HG03558 (cell line): ENCODE results near the gene SYTL2.
"Not testable (repeated sequence)": the region's sequence is repeated elsewhere in the genome, so short reads cannot be mapped to it uniquely, and the experiment has no call there.

ENCODE experiments used
- ATAC-seq: cut with Tn5 transposase; IDR thresholded peaks from one replicate; pipeline ENCODE4 v1.9.1; 2021; ENCODE audit warnings: moderate number of reproducible peaks; ENCODE audit not compliant: unreplicated experiment; ENCODE audit errors: extremely low read depth

The SYTL2 gene

DNA sequence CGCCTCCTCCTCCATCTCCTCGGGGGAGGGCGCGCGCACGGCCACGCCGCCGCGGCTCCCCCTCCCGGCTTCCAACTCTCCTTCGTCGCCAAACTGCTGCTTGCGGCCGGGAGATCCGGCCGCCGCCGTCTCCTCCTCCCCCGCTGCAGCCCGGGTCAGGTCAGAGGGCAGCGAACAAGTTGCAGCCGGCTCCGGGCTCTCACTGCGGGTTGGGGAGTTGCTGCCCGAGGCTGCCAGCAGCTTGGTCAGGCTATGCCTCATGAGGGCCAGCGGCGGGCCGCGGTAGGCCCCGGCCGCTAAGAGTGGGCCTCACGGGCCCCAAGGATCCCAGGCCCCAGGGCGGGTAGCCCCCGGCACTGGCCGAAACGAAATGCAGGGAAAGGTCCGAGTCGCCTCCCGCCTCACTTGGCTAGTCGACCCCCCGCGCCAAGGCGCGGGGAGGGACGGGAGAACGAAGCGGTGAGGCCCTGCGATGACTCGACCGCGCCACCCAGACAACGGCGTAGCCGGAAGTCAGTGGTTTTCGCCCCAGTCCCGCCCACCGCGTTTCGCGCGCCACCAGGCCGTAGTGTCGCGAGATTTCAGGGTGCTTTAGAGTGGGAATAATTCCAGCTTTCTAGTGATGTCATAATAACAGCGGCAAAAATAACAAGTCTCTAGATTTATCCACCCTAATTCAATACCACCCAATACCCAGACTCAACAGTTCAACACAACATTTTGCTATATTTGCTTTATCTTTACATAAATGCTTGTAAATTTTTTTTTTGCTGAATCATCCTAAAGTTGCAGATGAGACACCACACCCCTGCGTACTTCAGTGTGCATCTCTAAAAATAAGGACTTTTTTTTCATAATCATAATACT, 146.1 kb downstream of the SYTL2 start, which contains the start of gene CREBZF:
CREBZF (minus strand) TSS at position 515 of the 867 bp plus-strand sequence; CDS start at position 261, 254 bp downstream.
- peak; percentile 79 for ATAC-seq

DNA sequence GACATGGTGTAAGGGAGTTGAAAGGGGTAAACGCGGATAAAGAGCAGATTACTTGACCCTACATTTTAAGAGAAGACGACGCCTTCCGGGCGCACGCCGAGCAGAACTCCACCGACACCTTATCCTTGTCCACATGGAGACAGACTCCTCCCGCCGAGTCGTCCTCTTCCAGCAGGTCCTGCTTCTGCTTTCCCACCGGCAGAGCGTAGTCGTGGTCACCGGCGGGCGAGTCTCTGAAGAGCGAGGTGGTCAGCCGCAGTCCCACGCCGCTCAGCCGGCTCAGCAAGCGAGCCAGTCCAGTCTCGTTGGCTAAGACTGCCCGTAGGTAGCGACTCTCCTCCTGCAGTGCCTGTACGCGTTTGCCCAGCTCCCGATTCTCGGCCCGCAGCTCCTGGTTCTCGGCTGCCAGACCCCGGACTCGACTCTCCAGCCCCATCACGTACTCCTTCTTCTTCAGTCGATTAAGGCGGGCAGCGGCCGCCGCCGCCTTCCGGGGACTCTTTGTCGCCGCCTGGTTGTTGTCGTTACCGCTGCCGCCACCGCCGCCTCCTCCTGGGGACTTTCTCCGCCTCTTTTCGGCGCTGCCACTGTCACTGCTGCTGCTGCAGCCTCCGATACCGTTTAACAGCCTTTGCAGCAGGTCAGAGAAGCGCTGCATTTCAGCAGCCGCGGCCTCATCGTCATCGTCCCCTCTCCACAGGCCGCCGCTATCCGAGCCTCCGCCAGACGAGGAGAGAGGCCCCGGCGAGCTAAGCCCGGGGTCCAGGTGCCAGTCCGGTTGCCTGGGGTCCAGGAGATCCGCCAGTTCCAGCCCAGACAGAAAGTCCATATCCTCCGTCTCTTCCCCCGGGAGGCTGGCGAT, 147.0 kb downstream of the SYTL2 start:
- ATAC-seq, result peak; percentile 28

DNA sequence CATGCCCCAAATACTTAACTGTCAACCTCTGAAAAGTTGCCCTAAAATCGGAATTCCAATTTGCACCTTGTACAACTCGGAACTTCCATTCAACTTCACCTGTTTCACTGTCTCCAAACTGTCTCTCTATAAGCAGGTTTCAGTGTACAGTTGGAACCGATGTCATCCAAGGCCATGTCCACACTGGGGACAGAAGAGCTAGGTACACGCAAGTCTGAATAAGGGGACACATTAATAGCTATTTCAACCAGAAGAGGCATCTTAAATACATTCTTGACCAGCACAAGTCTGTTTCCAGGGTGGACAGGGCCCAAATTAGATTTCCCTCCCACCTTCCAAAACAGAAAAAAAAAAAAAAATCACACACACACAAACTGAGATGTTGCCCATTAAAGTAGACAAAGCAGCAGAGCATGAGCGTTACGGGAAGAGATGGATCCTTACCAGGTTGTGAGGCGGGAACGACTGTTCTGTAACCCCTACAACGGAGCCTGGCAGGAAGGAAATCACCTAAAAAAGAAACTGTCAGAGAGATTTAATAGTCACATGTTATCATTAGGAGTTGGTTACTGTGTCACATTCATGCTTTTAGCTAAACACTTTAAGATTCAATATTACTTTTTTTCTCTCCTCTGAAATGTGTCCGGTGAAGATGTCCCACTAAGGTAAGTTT, 147.7 kb downstream of the SYTL2 start:
- ATAC-seq, result no peak

DNA sequence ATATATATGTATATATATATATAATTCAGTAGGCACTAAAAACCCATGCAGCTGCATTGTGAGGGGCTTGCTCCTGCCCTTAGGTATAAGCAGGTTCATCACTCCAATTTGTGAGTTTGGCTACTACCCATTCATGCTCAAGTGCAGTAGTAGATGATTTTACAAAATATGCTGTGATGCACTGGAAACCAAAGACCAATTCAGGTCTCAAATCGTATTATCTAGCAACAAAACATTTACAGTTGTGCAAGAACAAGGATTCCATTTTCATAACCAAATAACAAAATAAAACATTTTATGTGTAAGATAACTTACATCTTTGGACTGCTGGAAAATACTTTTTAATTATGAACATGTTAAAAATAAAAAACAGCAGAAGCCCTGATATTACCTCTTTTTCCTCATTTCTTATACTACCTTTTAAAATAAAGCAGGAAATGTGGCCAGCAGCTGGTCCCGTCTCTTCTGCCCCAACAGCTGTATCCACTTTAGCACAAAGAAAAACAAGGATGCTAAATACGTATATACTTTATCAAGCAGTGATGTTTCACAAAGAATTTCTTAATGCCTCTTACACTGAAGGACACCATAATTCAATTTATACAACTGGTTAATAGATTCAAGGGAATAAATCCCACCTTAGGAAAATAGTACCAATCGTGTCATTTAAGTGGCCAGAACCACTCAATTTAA, 148.8 kb downstream of the SYTL2 start:
- no peak for ATAC-seq

DNA sequence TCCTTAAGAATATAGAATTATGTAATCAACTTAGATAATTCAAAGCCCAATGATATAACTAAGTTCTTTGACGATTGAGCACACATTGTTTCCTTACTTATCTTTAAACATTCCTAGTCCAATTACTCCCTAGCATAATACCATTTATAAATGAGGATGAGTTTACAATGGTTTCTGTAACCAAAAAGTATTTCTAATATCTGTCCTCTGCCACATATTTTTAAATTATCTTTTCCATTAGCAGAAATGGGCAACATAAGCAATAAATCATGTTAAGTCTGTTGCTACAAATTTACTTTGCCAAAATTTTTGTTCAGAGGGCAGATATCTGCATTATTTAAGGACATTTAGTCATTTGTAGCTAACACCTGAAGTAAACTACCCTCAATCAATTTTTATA, 152.8 kb downstream of the SYTL2 start:
- no peak for ATAC-seq

DNA sequence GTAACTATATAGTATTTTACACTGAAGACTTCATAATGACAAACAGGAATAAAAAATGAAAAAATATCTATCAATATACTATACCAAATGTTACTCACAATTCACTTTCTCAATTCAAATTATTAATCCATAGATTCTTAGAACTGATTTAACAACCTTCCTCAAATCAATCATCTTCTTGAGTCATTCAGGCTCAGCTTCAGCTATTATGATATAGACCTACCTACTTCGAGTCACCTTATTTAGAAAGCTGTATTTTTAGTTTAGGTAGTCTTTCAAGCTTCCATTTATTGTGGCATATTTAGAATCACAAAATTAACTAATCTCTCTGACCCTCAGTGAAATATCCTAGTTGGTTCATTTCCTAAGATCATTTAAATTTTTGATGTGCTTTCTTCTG, 154.2 kb downstream of the SYTL2 start:
- no peak for ATAC-seq

DNA sequence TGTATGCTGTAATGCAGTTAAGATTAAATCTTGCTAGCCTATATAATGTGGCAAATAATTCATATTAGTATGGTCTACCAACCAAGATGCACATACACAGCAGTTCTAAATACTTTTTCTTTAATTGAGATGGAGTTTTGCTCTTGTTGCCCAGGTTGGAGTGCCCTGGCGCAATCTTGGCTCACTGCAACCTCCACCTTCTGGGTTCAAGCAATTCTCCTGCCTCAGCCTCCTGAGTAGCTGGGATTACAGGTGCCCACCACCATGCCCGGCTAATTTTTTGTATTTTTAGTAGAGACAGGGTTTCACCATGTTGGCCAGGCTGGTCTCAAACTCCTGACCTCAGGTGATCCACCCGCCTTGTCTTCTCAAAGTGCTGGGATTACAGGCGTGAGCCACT, 156.6 kb downstream of the SYTL2 start:
- ATAC-seq, result not testable (repeated sequence)

DNA sequence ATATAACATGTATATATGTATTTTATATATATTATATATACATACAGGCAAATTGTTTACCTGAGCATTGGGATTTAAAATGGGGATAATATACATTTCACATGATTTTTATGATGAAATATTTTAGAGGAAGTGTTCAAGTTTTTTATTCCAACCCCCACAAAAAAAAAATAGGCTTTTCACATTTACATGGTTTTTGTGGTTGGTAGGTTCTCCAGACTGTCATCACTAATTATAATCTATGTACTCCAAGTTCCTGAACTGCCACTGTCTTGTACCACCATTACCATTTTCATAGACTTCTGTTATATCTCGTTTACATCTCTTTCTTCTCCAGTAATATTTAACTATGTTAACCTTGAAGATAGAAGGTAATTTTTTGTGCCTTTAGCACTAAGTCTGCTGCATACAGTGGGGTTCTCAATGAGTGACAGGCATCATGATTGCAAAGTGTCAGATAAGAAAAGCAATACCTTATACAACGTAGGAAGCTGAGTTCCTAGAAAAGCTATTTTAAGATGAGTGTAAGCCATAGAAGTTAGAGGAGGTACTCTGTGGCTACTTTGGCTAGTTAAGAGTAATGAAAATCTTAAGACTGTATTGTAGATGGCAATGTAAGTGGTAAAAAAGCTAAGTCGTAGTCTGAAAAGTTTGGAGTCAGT, 158.0 kb downstream of the SYTL2 start:
- ATAC-seq, result no peak

DNA sequence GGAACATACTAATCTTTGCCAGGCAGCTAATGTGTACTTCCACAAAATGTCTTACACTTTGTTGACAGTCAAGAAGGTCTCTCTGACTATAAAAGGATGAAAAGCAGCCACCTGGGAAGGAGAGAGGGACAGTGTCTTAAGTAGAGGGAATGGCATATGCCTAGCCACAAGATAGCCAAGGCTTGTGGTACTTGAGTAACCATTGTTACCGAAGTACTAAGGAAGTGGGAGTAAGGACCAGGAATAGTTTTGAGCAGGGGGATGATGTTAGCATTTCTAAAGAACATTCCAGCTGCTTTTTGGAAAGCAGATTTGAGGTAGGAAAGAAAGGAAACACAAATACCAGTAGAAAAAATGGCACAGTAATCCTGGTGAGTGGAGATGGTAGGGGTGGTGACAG, 159.8 kb downstream of the SYTL2 start:
- no peak for ATAC-seq

DNA sequence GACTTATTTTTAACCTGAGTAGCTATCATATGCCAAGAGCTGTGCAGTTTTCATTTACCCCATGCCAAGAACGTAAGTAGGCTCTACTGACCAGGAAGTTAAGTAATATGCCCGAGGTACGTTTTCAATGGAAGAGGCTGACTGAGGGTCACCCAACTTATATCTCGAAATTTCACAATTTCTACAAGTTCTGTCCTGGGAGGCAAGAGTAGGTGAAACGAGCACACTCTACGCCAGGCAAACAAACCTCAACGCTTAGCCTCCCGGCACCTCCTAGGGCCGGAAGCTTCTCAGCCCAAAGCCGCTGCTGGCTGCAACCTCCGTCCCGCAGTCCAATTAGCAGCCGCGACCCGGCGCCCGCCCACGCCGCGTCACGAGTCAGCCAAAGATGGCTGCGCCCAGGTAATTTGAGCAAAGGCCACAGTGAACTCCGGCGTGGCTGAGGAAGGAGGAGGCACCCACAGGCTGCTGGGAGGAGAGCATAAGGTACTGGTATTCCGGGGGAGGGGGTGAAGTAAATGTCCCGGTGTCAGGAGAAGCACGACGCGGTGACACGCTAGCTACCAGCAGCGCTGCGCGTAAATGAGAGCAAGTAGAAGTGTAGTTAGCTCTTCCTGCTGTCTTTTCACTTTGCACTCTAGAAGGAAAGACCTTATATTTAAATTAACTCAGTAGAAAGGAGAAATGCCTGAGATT, 163.2 kb downstream of the SYTL2 start, which contains the start of gene TMEM126A:
TMEM126A (plus strand) TSS at position 364 of the 696 bp plus-strand sequence. CDS start 2,289 bp downstream, outside the sequence.
- peak; percentile 96 for ATAC-seq

DNA sequence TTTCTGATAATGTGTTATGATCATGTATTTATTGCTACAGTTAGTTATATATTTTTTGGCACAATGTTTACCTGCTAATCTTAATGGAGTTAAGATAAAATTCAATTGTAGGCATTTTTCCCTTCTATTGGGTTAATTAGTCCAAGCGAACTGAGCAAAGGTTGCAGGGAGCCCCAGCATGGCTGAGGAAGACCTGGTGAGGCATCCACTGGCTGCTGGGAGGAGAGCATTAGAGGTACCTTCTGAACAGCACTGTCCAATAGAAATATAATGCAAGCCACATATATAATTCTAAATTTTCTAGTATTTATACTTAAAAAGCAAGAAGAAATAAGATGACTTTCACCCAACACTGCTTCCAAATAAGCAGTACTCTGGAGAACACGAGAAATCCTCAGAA, 163.9 kb downstream of the SYTL2 start:
- no peak for ATAC-seq
